Caco-2 (cell line): ENCODE results near the gene CACNA1D. TPM values are rescaled to one million over a fixed set of nuclear protein-coding genes. Genes with fewer than 3 reads are reported as not detected.

Experiments used
- BruUV-seq: library from RNA; stranded (reverse); fragments of 400-500 nt; replicated peaks from 2 replicates; lab custom pipeline; 2021; lab: Mats Ljungman, UMichigan
- CTCF ChIA-PET: fragments of 300-600 bp; sonication (Branson Sonifier 250); formaldehyde crosslinking; loops from one replicate; lab custom pipeline; 2022; ENCODE audit warnings: antibody characterized with exemption; lab: Charles Lee
- POLR2A ChIA-PET: fragments of 300-600 bp; sonication (Branson Sonifier 250); formaldehyde crosslinking; loops from one replicate; lab custom pipeline; 2022; ENCODE audit warnings: antibody characterized with exemption; lab: Charles Lee
- DNase-seq, 2 experiments: peaks; one replicate each; pipeline versions ENCODE4 v3.0.0 to v3.0.0-alpha.2; 2020 to 2022
- H3K27me3 ChIP-seq: replicated peaks from 2 replicates; pipeline ENCODE4 v1.6.0; 2011; ENCODE audit warnings: low read length; ENCODE audit not compliant: control insufficient read depth, insufficient read depth
- H3K36me3 ChIP-seq: 2 replicates; pipeline ENCODE4 v1.5.1; 2011; ENCODE audit warnings: low read length; ENCODE audit not compliant: control insufficient read depth, insufficient read depth
- H3K4me1 ChIP-seq: fragments of 250-450 bp; sonication (Bioruptor Pico); 2 replicates; pipeline ENCODE4 v1.5.1; 2020; ENCODE audit warnings: mild to moderate bottlenecking
- H3K4me3 ChIP-seq: 2 replicates; pipeline ENCODE4 v1.5.1; 2011; ENCODE audit warnings: low read depth, mild to moderate bottlenecking, control low read depth, low read length
- H3K9me3 ChIP-seq: fragments of 250-450 bp; sonication (Bioruptor Pico); 2 replicates; pipeline ENCODE4 v1.5.1; 2020; ENCODE audit warnings: mild to moderate bottlenecking, moderate library complexity
- H3K27ac Mint-ChIP-seq: one replicate; pipeline ENCODE4 v1.8.0; 2022; ENCODE audit warnings: mixed read lengths; ENCODE audit not compliant: unreplicated experiment
- H3K27me3 Mint-ChIP-seq: one replicate; pipeline ENCODE4 v1.8.0; 2022; ENCODE audit warnings: mixed read lengths; ENCODE audit not compliant: insufficient read depth, unreplicated experiment
- H3K36me3 Mint-ChIP-seq: one replicate; pipeline ENCODE4 v1.8.0; 2022; ENCODE audit warnings: mild to moderate bottlenecking, mixed read lengths; ENCODE audit not compliant: insufficient read depth, unreplicated experiment
- H3K4me1 Mint-ChIP-seq: one replicate; pipeline ENCODE4 v1.8.0; 2022; ENCODE audit warnings: low read depth, mixed read lengths; ENCODE audit not compliant: unreplicated experiment
- H3K4me3 Mint-ChIP-seq: one replicate; pipeline ENCODE4 v1.8.0; 2022; ENCODE audit warnings: mild to moderate bottlenecking, moderate library complexity, mixed read lengths; ENCODE audit not compliant: unreplicated experiment
- H3K9me3 Mint-ChIP-seq: one replicate; pipeline ENCODE4 v1.8.0; 2022; ENCODE audit warnings: mixed read lengths; ENCODE audit not compliant: unreplicated experiment
- CTCF ChIP-seq, 2 experiments: fragments of 200-600 bp in 1 of 2; IDR thresholded peaks; 1 replicate in 1 of 2; 2 replicates in 1 of 2; pipeline versions ENCODE4 v1.5.1 to v1.8.0; 2011 to 2022; ENCODE audit warnings: antibody characterized with exemption in 1 of 2, control low read depth in 1 of 2, inconsistent platforms in 1 of 2, low read depth in 1 of 2, low read length in 1 of 2, mild to moderate bottlenecking in 1 of 2, moderate library complexity in 1 of 2; ENCODE audit not compliant: insufficient read depth in 1 of 2, severe bottlenecking in 1 of 2, unreplicated experiment in 1 of 2
- intact Hi-C: fragments of 100-400 bp; cut with micrococcal nuclease; formaldehyde crosslinking; loops from one replicate; pipeline ENCODE4 v1.10.0; 2022; ENCODE audit not compliant: unreplicated experiment
- total RNA-seq: library from RNA; stranded (reverse); gene quantifications from 2 replicates; pipeline ENCODE4 v1.2.3, GENCODE V29; 2022

Gene CACNA1D
- total RNA-seq, 1 experiment from 2014 or later: 13.3 TPM

- no peaks in the 10 kb centered on the region for H3K9me3 Mint-ChIP-seq
- intact Hi-C loops: no loop called here
- Histone ChIP-seq H3K4me1 (no peaks in the 10 kb centered on the region), H3K36me3 (no peaks in the 10 kb centered on the region), H3K4me3 (no peak overlapping the region), H3K9me3 (no peaks in the 10 kb centered on the region), H3K27me3 (no peaks in the 10 kb centered on the region)
- H3K4me3 Mint-ChIP-seq: no peak overlapping the region
- no TSS peak for BruUV-seq
- TF ChIP-seq CTCF (IDR thresholded peaks at IDR 0.05; ENCODE audit: insufficient read depth in 1 of 2, low read depth in 1 of 2, low read length in 1 of 2, severe bottlenecking in 1 of 2, unreplicated experiment in 1 of 2): no peak
- no peaks in the 10 kb centered on the region for H3K27me3 Mint-ChIP-seq
- CTCF ChIA-PET: interaction anchor here (0.8 to 1.0 kb wide), 2 partner anchors 8 to 33 kb away, joined by 3 read pairs; no protein-coding TSS in a partner anchor
- no peak for DNase-seq
- H3K27ac Mint-ChIP-seq: no peak overlapping the region
- no peaks in the 10 kb centered on the region for H3K4me1 Mint-ChIP-seq
- POLR2A ChIA-PET: interaction anchor here (0.6 kb wide), 1 partner anchor 17 kb away, joined by 3 read pairs; no protein-coding TSS in a partner anchor
- H3K36me3 Mint-ChIP-seq: peaks cover 3% of the 10 kb centered on the region
Measured at GRCh38 chr3:53705024-53705745, 210.8 kb downstream of the CACNA1D start.

GRCh38 chr3:53705774-53706173, 211.4 kb downstream of the CACNA1D start:
- POLR2A ChIA-PET: interaction anchor here (0.6 kb wide), 1 partner anchor 24 kb away, joined by 4 read pairs; no protein-coding TSS in a partner anchor
- no peak overlapping the region for H3K27ac Mint-ChIP-seq

GRCh38 chr3:53707222-53707621, 212.8 kb downstream of the CACNA1D start:
- intact Hi-C loops: no loop called here
- H3K4me1 Mint-ChIP-seq: no peaks in the 10 kb centered on the region
- POLR2A ChIA-PET: no interaction called here

More at GRCh38 chr3:53705774-53706173, 211.4 kb downstream of the CACNA1D start:
- Histone ChIP-seq H3K4me3 (no peak overlapping the region), H3K36me3 (no peaks in the 10 kb centered on the region), H3K9me3 (no peaks in the 10 kb centered on the region), H3K4me1 (no peaks in the 10 kb centered on the region), H3K27me3 (no peaks in the 10 kb centered on the region)
- no peaks in the 10 kb centered on the region for H3K4me1 Mint-ChIP-seq
- BruUV-seq: no TSS peak
- CTCF ChIA-PET: interaction anchor here (0.5 to 1.0 kb wide), 3 partner anchors 9 to 331 kb away, joined by 3 read pairs; no protein-coding TSS in a partner anchor
- intact Hi-C loops: no loop called here
- no peak for DNase-seq
- no peaks in the 10 kb centered on the region for H3K9me3 Mint-ChIP-seq
- H3K4me3 Mint-ChIP-seq: no peak overlapping the region
- peaks cover 5% of the 10 kb centered on the region for H3K36me3 Mint-ChIP-seq
- no peaks in the 10 kb centered on the region for H3K27me3 Mint-ChIP-seq
- no peak for TF ChIP-seq CTCF (IDR thresholded peaks at IDR 0.05; ENCODE audit: insufficient read depth in 1 of 2, low read depth in 1 of 2, low read length in 1 of 2, severe bottlenecking in 1 of 2, unreplicated experiment in 1 of 2)

More at GRCh38 chr3:53707222-53707621, 212.8 kb downstream of the CACNA1D start:
- H3K4me3 Mint-ChIP-seq: no peak overlapping the region
- no peaks in the 10 kb centered on the region for H3K27me3 Mint-ChIP-seq
- Histone ChIP-seq H3K36me3 (no peaks in the 10 kb centered on the region), H3K27me3 (no peaks in the 10 kb centered on the region), H3K9me3 (no peaks in the 10 kb centered on the region), H3K4me1 (no peaks in the 10 kb centered on the region), H3K4me3 (no peak overlapping the region)
- TF ChIP-seq CTCF (IDR thresholded peaks at IDR 0.05; ENCODE audit: insufficient read depth in 1 of 2, low read depth in 1 of 2, low read length in 1 of 2, severe bottlenecking in 1 of 2, unreplicated experiment in 1 of 2): no peak
- CTCF ChIA-PET: interaction anchor here (1.5 kb wide), 1 partner anchor 11 kb away, joined by 11 read pairs; no protein-coding TSS in a partner anchor
- BruUV-seq: no TSS peak
- DNase-seq: no peak
- no peak overlapping the region for H3K27ac Mint-ChIP-seq
- H3K9me3 Mint-ChIP-seq: no peaks in the 10 kb centered on the region
- peaks cover 5% of the 10 kb centered on the region for H3K36me3 Mint-ChIP-seq
